Inferior parietal cortex (tissue), 1 donor: ENCODE measurements around the gene FUT8.

ENCODE experiments used
- DNase-seq: peaks from one replicate; pipeline ENCODE4 v3.0.0-alpha.2; 2016; ENCODE audit errors: extremely low spot score

FUT8 gene

GRCh38 chr14:65492266-65492665 lies 79.7 kb downstream of the FUT8 start:
- DNase-seq = no peak

- no peak for DNase-seq
Observed at GRCh38 chr14:65495196-65495595, 82.7 kb downstream of the FUT8 start.

- no peak for DNase-seq
Observed at GRCh38 chr14:65496178-65496993, 83.9 kb downstream of the FUT8 start.

GRCh38 chr14:65499138-65499537 lies 86.6 kb downstream of the FUT8 start:
- no peak for DNase-seq

GRCh38 chr14:65500075-65500474 lies 87.5 kb downstream of the FUT8 start:
- no peak for DNase-seq

- DNase-seq = no peak
Observed at GRCh38 chr14:65501328-65501727, 88.8 kb downstream of the FUT8 start.

- no peak for DNase-seq
Observed at GRCh38 chr14:65502676-65503124, 90.2 kb downstream of the FUT8 start.

- no peak for DNase-seq
Observed at GRCh38 chr14:65503771-65504170, 91.2 kb downstream of the FUT8 start.

- DNase-seq = no peak
Observed at GRCh38 chr14:65506801-65507200, 94.3 kb downstream of the FUT8 start.

- no peak for DNase-seq
Observed at GRCh38 chr14:65509842-65510241, 97.3 kb downstream of the FUT8 start.

GRCh38 chr14:65513671-65514070 lies 101.1 kb downstream of the FUT8 start:
- no peak for DNase-seq

GRCh38 chr14:65517635-65518542 lies 105.4 kb downstream of the FUT8 start:
- DNase-seq = no peak

- no peak for DNase-seq
Observed at GRCh38 chr14:65528069-65528468, 115.5 kb downstream of the FUT8 start.

- DNase-seq = no peak
Observed at GRCh38 chr14:65531148-65531547, 118.6 kb downstream of the FUT8 start.

GRCh38 chr14:65533736-65534404 lies 121.3 kb downstream of the FUT8 start:
- no peak for DNase-seq

- no peak for DNase-seq
Observed at GRCh38 chr14:65536781-65537423, 124.4 kb downstream of the FUT8 start.

- DNase-seq = no peak
Observed at GRCh38 chr14:65548878-65549277, 136.3 kb downstream of the FUT8 start.

GRCh38 chr14:65549429-65549828 lies 136.9 kb downstream of the FUT8 start:
- no peak for DNase-seq

- no peak for DNase-seq
Observed at GRCh38 chr14:65550779-65551643, 138.5 kb downstream of the FUT8 start.

GRCh38 chr14:65552724-65553123 lies 140.2 kb downstream of the FUT8 start:
- no peak for DNase-seq

- DNase-seq = no peak
Observed at GRCh38 chr14:65554837-65555236, 142.3 kb downstream of the FUT8 start.
